A673 (cell line): ENCODE data around the gene ADH1B. TPM values are rescaled to one million over a fixed set of nuclear protein-coding genes. Genes with fewer than 3 reads are reported as not detected.

Source experiments
- BruUV-seq: library from RNA; stranded (reverse); fragments of 400-500 nt; replicated peaks from 2 replicates; lab custom pipeline; 2021; lab: Mats Ljungman, UMichigan
- CTCF ChIA-PET: fragments of 300-600 bp; sonication (Branson Sonifier 250); formaldehyde crosslinking; loops from one replicate; lab custom pipeline; 2022; ENCODE audit warnings: antibody characterized with exemption; lab: Charles Lee
- POLR2A ChIA-PET: fragments of 300-600 bp; sonication (Branson Sonifier 250); formaldehyde crosslinking; loops from one replicate; lab custom pipeline; 2022; ENCODE audit warnings: antibody characterized with exemption; ENCODE audit not compliant: low non-redundant PET; lab: Charles Lee
- DNase-seq: peaks from one replicate; pipeline ENCODE4 v3.0.0-alpha.2; 2015; ENCODE audit warnings: low spot score
- H3K27ac ChIP-seq: fragments of 200-600 bp; sonication (generic); 2 replicates; pipeline ENCODE4 v1.5.1; 2016; ENCODE audit warnings: mixed run types, low read depth, mild to moderate bottlenecking, mixed read lengths, antibody characterized with exemption, low read length; ENCODE audit not compliant: poor library complexity, severe bottlenecking
- H3K27me3 ChIP-seq: fragments of 200-600 bp; sonication (generic); replicated peaks from 2 replicates; pipeline ENCODE4 v1.6.1; 2017; ENCODE audit warnings: mixed run types, low read depth, mild to moderate bottlenecking, mixed read lengths, antibody characterized with exemption, low read length; ENCODE audit not compliant: insufficient read depth, poor library complexity
- H3K36me3 ChIP-seq: fragments of 200-600 bp; sonication (generic); 2 replicates; pipeline ENCODE4 v1.6.1; 2016; ENCODE audit warnings: mixed run types, mild to moderate bottlenecking, mixed read lengths, antibody characterized with exemption, low read length; ENCODE audit not compliant: insufficient read depth, poor library complexity, severe bottlenecking
- H3K4me1 ChIP-seq: fragments of 200-600 bp; sonication (generic); 2 replicates; pipeline ENCODE4 v1.6.1; 2017; ENCODE audit warnings: mixed run types, mild to moderate bottlenecking, mixed read lengths, antibody characterized with exemption, low read length; ENCODE audit not compliant: insufficient read depth, poor library complexity, severe bottlenecking
- H3K4me3 ChIP-seq: fragments of 200-600 bp; sonication (generic); 2 replicates; pipeline ENCODE4 v1.5.1; 2016; ENCODE audit warnings: low read depth, mixed run types, mild to moderate bottlenecking, mixed read lengths, low read length; ENCODE audit not compliant: poor library complexity, severe bottlenecking
- H3K9me3 ChIP-seq: fragments of 200-600 bp; sonication (generic); 2 replicates; pipeline ENCODE4 v1.6.1; 2016; ENCODE audit warnings: mixed run types, low read depth, mild to moderate bottlenecking, mixed read lengths, antibody characterized with exemption, low read length; ENCODE audit not compliant: poor library complexity, severe bottlenecking
- CTCF ChIP-seq: fragments of 300-800, 200-600 bp; sonication (generic); conservative IDR thresholded peaks from 2 replicates; pipeline ENCODE4 v1.5.1; 2017; ENCODE audit warnings: low read depth, mild to moderate bottlenecking, antibody characterized with exemption, low read length, moderate library complexity, mixed read lengths
- EZH2 ChIP-seq: fragments of 200-600 bp; sonication (generic); IDR thresholded peaks from 2 replicates; pipeline ENCODE4 v1.6.1; 2017; ENCODE audit warnings: borderline replicate concordance, low read depth, mild to moderate bottlenecking, mixed read lengths, antibody characterized with exemption, low read length; ENCODE audit not compliant: poor library complexity, severe bottlenecking
- intact Hi-C: fragments of 100-400 bp; cut with micrococcal nuclease; formaldehyde crosslinking; loops from one replicate; pipeline ENCODE4 v1.10.0; 2022; ENCODE audit not compliant: unreplicated experiment
- total RNA-seq: library from RNA; stranded (reverse); gene quantifications from 2 replicates; pipeline ENCODE4 v1.2.3, GENCODE V29; 2021

ADH1B gene
- total RNA-seq, 1 experiment from 2014 or later: not detected

GRCh38 chr4:99317354-99317753 lies 3.8 kb downstream of the ADH1B start:
- ChIA-PET CTCF (no interaction called here), POLR2A (no interaction called here)
- intact Hi-C loops: no loop called here

GRCh38 chr4:99315839-99316238 lies 5.4 kb downstream of the ADH1B start:
- intact Hi-C loops: no loop called here
- no peak for DNase-seq
- H3K4me3 ChIP-seq: no peak overlapping the region
- H3K9me3 ChIP-seq: no peaks in the 10 kb centered on the region
- no TSS peak for BruUV-seq
- ChIA-PET POLR2A (no interaction called here), CTCF (no interaction called here)
- H3K4me1 ChIP-seq: no peaks in the 10 kb centered on the region
- H3K36me3 ChIP-seq: no peaks in the 10 kb centered on the region
- no peaks in the 10 kb centered on the region for H3K27me3 ChIP-seq
- no peak overlapping the region for H3K27ac ChIP-seq
- no peak for TF ChIP-seq CTCF
- TF ChIP-seq EZH2: no peak

More at GRCh38 chr4:99317354-99317753, 3.8 kb downstream of the ADH1B start:
- Histone ChIP-seq H3K4me3 (no peak overlapping the region), H3K4me1 (no peaks in the 10 kb centered on the region), H3K27me3 (no peaks in the 10 kb centered on the region), H3K9me3 (no peaks in the 10 kb centered on the region), H3K36me3 (no peaks in the 10 kb centered on the region), H3K27ac (no peak overlapping the region)
- TF ChIP-seq CTCF (no peak), EZH2 (no peak)
- DNase-seq: no peak
- BruUV-seq: no TSS peak

GRCh38 chr4:99314211-99314610 lies 7.0 kb downstream of the ADH1B start:
- H3K36me3 ChIP-seq: no peaks in the 10 kb centered on the region
- DNase-seq: no peak
- POLR2A ChIA-PET: no interaction called here
- CTCF ChIA-PET: no interaction called here
- TF ChIP-seq EZH2: no peak
- no peak for TF ChIP-seq CTCF
- no peaks in the 10 kb centered on the region for H3K27me3 ChIP-seq
- no TSS peak for BruUV-seq
- H3K4me3 ChIP-seq: no peak overlapping the region
- intact Hi-C loops: no loop called here
- no peak overlapping the region for H3K27ac ChIP-seq
- H3K9me3 ChIP-seq: no peaks in the 10 kb centered on the region
- H3K4me1 ChIP-seq: no peaks in the 10 kb centered on the region
